NT2/D1 (cell line): Measurements from ENCODE around the gene PARD3.

Experiments used
- SUZ12 ChIP-seq: IDR thresholded peaks from 2 replicates; pipeline ENCODE4 v1.6.1; 2011; ENCODE audit not compliant: insufficient read length, insufficient read depth; ENCODE audit errors: extremely low read depth
- YY1 ChIP-seq: IDR thresholded peaks from 2 replicates; pipeline ENCODE4 v1.6.1; 2011; ENCODE audit not compliant: insufficient read length, insufficient read depth
- ZNF274 ChIP-seq: IDR thresholded peaks from 2 replicates; pipeline ENCODE4 v1.6.1; 2011; ENCODE audit warnings: mild to moderate bottlenecking, low read depth, low read length

- TF ChIP-seq ZNF274 (no peak), YY1 (no peak), SUZ12 (no peak)
Observed at GRCh38 chr10:34713875-34714274, 101.2 kb downstream of the PARD3 start.
